Endothelial cell (in vitro differentiated cells): ENCODE data around the gene UBP1. TPM values are rescaled to one million over a fixed set of nuclear protein-coding genes. Genes with fewer than 3 reads are reported as not detected.
"Not testable (repeated sequence)": the region's sequence is repeated elsewhere in the genome, so short reads cannot be mapped to it uniquely, and the experiment has no call there.

ENCODE experiments used
- DNase-seq: peaks from one replicate; pipeline ENCODE4 v3.0.0; 2021; ENCODE audit warnings: low spot score
- H3K27ac Mint-ChIP-seq: one replicate; pipeline ENCODE4 v1.8.0; 2021; ENCODE audit warnings: mixed read lengths, inconsistent platforms; ENCODE audit not compliant: unreplicated experiment
- H3K27me3 Mint-ChIP-seq: one replicate; pipeline ENCODE4 v1.8.0; 2021; ENCODE audit warnings: mild to moderate bottlenecking, moderate library complexity, mixed read lengths, inconsistent platforms; ENCODE audit not compliant: unreplicated experiment
- H3K36me3 Mint-ChIP-seq: one replicate; pipeline ENCODE4 v1.8.0; 2021; ENCODE audit warnings: mild to moderate bottlenecking, low read depth, mixed read lengths, inconsistent platforms; ENCODE audit not compliant: unreplicated experiment
- H3K4me1 Mint-ChIP-seq: one replicate; pipeline ENCODE4 v1.8.0; 2021; ENCODE audit warnings: mild to moderate bottlenecking, mixed read lengths, inconsistent platforms; ENCODE audit not compliant: unreplicated experiment
- H3K4me3 Mint-ChIP-seq: one replicate; pipeline ENCODE4 v1.8.0; 2021; ENCODE audit warnings: mild to moderate bottlenecking, mixed read lengths, inconsistent platforms; ENCODE audit not compliant: unreplicated experiment
- H3K9me3 Mint-ChIP-seq: one replicate; pipeline ENCODE4 v1.8.0; 2021; ENCODE audit warnings: mixed read lengths, inconsistent platforms; ENCODE audit not compliant: unreplicated experiment
- CTCF ChIP-seq: fragments of 200-600 bp; sonication (generic); IDR thresholded peaks from one replicate; pipeline ENCODE4 v1.5.0; 2021; ENCODE audit warnings: antibody characterized with exemption; ENCODE audit not compliant: unreplicated experiment
- total RNA-seq: library from RNA; stranded (reverse); fragmentation: NEBNext Ultra II Directional; extraction: Animal tissue kit (Norgen Biotek cat#: 25700); gene quantifications from one replicate; pipeline ENCODE4 v1.2.1, GENCODE V29; 2021; ENCODE audit not compliant: unreplicated experiment

Gene UBP1
- total RNA-seq, 1 donor from 2014 or later, result 83.3 TPM

- Mint-ChIP-seq H3K4me3 (peak overlapping the region; percentile 74), H3K9me3 (peaks cover 19% of the 10 kb centered on the region), H3K27me3 (peaks cover 4% of the 10 kb centered on the region), H3K36me3 (peaks cover 34% of the 10 kb centered on the region), H3K4me1 (no peaks in the 10 kb centered on the region), H3K27ac (no peak overlapping the region)
- DNase-seq, result no peak
- TF ChIP-seq CTCF, result no peak
Observed at GRCh38 chr3:33458446-33458845, 18.2 kb upstream of the UBP1 start.

- no peak for TF ChIP-seq CTCF
- Mint-ChIP-seq H3K27me3 (peaks cover 4% of the 10 kb centered on the region), H3K4me1 (no peaks in the 10 kb centered on the region), H3K9me3 (peaks cover 19% of the 10 kb centered on the region), H3K36me3 (peaks cover 36% of the 10 kb centered on the region), H3K4me3 (no peak overlapping the region), H3K27ac (no peak overlapping the region)
- DNase-seq, result no peak
Observed at GRCh38 chr3:33456756-33457155, 16.6 kb upstream of the UBP1 start.

GRCh38 chr3:33453331-33453761 lies 13.1 kb upstream of the UBP1 start:
- TF ChIP-seq CTCF, result no peak
- peaks cover 7% of the 10 kb centered on the region for H3K9me3 Mint-ChIP-seq
- no peak for DNase-seq
- H3K27me3 Mint-ChIP-seq, result peaks cover 4% of the 10 kb centered on the region
- H3K27ac Mint-ChIP-seq, result no peak overlapping the region
- peaks cover under 1% of the 10 kb centered on the region for H3K4me1 Mint-ChIP-seq
- H3K36me3 Mint-ChIP-seq, result peaks cover 34% of the 10 kb centered on the region
- H3K4me3 Mint-ChIP-seq, result no peak overlapping the region

- peaks cover 13% of the 10 kb centered on the region for H3K4me1 Mint-ChIP-seq
- not testable (repeated sequence) for H3K27ac Mint-ChIP-seq
Observed at GRCh38 chr3:33451994-33452393, 11.8 kb upstream of the UBP1 start.

GRCh38 chr3:33447958-33448357 lies 7.8 kb upstream of the UBP1 start:
- peak overlapping the region; percentile 94 for H3K4me3 Mint-ChIP-seq
- H3K36me3 Mint-ChIP-seq, result peaks cover 14% of the 10 kb centered on the region
- H3K27me3 Mint-ChIP-seq, result peaks cover 1% of the 10 kb centered on the region
- no peak for TF ChIP-seq CTCF
- no peak for DNase-seq
- no peaks in the 10 kb centered on the region for H3K9me3 Mint-ChIP-seq
- peaks cover 19% of the 10 kb centered on the region for H3K4me1 Mint-ChIP-seq
- no peak overlapping the region for H3K27ac Mint-ChIP-seq

More at GRCh38 chr3:33451994-33452393, 11.8 kb upstream of the UBP1 start:
- not testable (repeated sequence) for DNase-seq, H3K4me3 Mint-ChIP-seq, H3K9me3 Mint-ChIP-seq, H3K27me3 Mint-ChIP-seq
- peaks cover 28% of the 10 kb centered on the region for H3K36me3 Mint-ChIP-seq

GRCh38 chr3:33447256-33447625 lies 7.0 kb upstream of the UBP1 start:
- Mint-ChIP-seq H3K4me1 (peaks cover 19% of the 10 kb centered on the region), H3K4me3 (peak overlapping the region; percentile 94), H3K36me3 (peaks cover 10% of the 10 kb centered on the region)
- peak; percentile 18 for DNase-seq
- not testable (repeated sequence) for H3K27ac Mint-ChIP-seq, H3K27me3 Mint-ChIP-seq, H3K9me3 Mint-ChIP-seq
